Stomach (tissue), 9 donors: Measurements from ENCODE around the gene FKBP10. TPM values are rescaled to one million over a fixed set of nuclear protein-coding genes. Genes with fewer than 3 reads are reported as not detected.

Source experiments
- DNase-seq, 2 donors: peaks; one replicate each; pipeline versions ENCODE4 v3.0.0 to v3.0.0-alpha.2; 2013 to 2019
- H3K27ac ChIP-seq, 5 donors: fragments of 200-600 bp in 4 of 5; sonication (generic) in 4 of 5; one replicate each; pipeline ENCODE4 v1.5.1; 2013 to 2019; ENCODE audit warnings: mild to moderate bottlenecking in 1 of 5, moderate library complexity in 1 of 5
- H3K27me3 ChIP-seq, 3 donors: fragments of 200-600 bp; sonication (generic); one replicate each; pipeline ENCODE4 v1.5.1; 2017 to 2019; ENCODE audit warnings: mixed run types in 1 of 3
- H3K36me3 ChIP-seq, 4 donors: fragments of 200-600 bp; sonication (generic); 1 replicate in 3 of 4; 2 replicates in 1 of 4; pipeline ENCODE4 v1.5.1; 2016 to 2019
- H3K4me1 ChIP-seq, 4 donors: fragments of 200-600 bp; sonication (generic); one replicate each; pipeline ENCODE4 v1.5.1; 2016 to 2019
- H3K4me3 ChIP-seq, 4 donors: fragments of 200-600 bp; sonication (generic) in 3 of 4; one replicate each; pipeline ENCODE4 v1.5.1; 2016 to 2019; ENCODE audit warnings: mild to moderate bottlenecking in 1 of 4
- H3K9me3 ChIP-seq, 4 donors: fragments of 200-600 bp; sonication (generic); one replicate each; pipeline ENCODE4 v1.5.1; 2016 to 2019
- CTCF ChIP-seq, 7 experiments: fragments of 450-650 bp in 4 of 7; fragments of 200-600 bp in 3 of 7; sonication (generic) in 3 of 7; IDR thresholded peaks; one replicate each; pipeline ENCODE4 v1.5.1; 2016 to 2019; ENCODE audit warnings: antibody characterized with exemption in 7 of 7, control low read depth in 2 of 7, mild to moderate bottlenecking in 1 of 7
- EP300 ChIP-seq: sonication (generic); formaldehyde crosslinking; IDR thresholded peaks from one replicate; pipeline ENCODE4 v1.6.1; 2017; ENCODE audit warnings: antibody characterized with exemption
- POLR2A ChIP-seq, 4 donors: fragments of 450-650 bp; IDR thresholded peaks; one replicate each; pipeline ENCODE4 v1.6.1; 2016; ENCODE audit warnings: antibody characterized with exemption in 4 of 4, control low read depth in 2 of 4, mild to moderate bottlenecking in 1 of 4, moderate library complexity in 1 of 4
- POLR2AphosphoS5 ChIP-seq, 3 donors: sonication (generic); formaldehyde crosslinking; IDR thresholded peaks; one replicate each; pipeline ENCODE4 v1.6.1; 2016; ENCODE audit warnings: antibody characterized with exemption in 3 of 3
- WGBS, 5 donors: extraction: QIAGEN DNeasy Blood & Tissue Kit in 3 of 5; methylation state at CpG; one replicate each; pipeline versions ENCODE4 v1.1.5 to v1.1.7; 2013 to 2018; 5-methylcytosine and 5-hydroxymethylcytosine counted together
- intact Hi-C: fragments of 100-400 bp; cut with DNase I; formaldehyde crosslinking; loops from one replicate; pipeline ENCODE4 v1.15.1; 2023; ENCODE audit warnings: low total_unique reads
- polyA plus RNA-seq, 3 donors: library from polyadenylated mRNA; stranded (reverse); fragments of 200-250 nt; gene quantifications; one replicate each; pipeline ENCODE4 v1.2.3, GENCODE V29; 2013
- total RNA-seq, 5 donors: library from RNA; depleted of rRNA; stranded (reverse); fragments of >200 nt; gene quantifications; one replicate each; pipeline versions ENCODE4 v1.1.0 to v1.2.3, GENCODE V29; 2014 to 2016
- donor health status: healthy with polysubstance abuse.
- donor health status: Bipolar disorder and iron deficiency.
- donor health status: healthy.

The FKBP10 gene
- total and polyA plus RNA-seq, 8 donors: 4.6 to 45.3 (median 14.9) TPM

GRCh38 chr17:41769985-41770384 is 42.8 kb upstream of the FKBP10 start:
- DNase-seq: no peak
- Histone ChIP-seq H3K4me1 (peaks cover 34 to 39% (median 36%) of the 10 kb centered on the region in 4 donors), H3K9me3 (no peaks in the 10 kb centered on the region), H3K36me3 (peaks cover 54 to 70% (median 68%) of the 10 kb centered on the region in 4 donors), H3K27me3 (no peaks in the 10 kb centered on the region), H3K27ac (no peak overlapping the region), H3K4me3 (no peak overlapping the region)
- no peak for TF ChIP-seq POLR2AphosphoS5 (IDR thresholded peaks at IDR 0.05)
- TF ChIP-seq CTCF (IDR thresholded peaks at IDR 0.05): no peak
- no peak for TF ChIP-seq POLR2A (IDR thresholded peaks at IDR 0.05)
- no peak for TF ChIP-seq EP300
- intact Hi-C loops: no loop called here
- 69 to 78% (median 74%) methylated on average over 3 of the region's 3 CpGs for WGBS, 5 donors

GRCh38 chr17:41771389-41772206 is 41.2 kb upstream of the FKBP10 start:
- Histone ChIP-seq H3K4me3 (peak overlapping the region in 1 of 4 donors; percentile 21), H3K27ac (peak overlapping the region; percentile 74 to 94 (median 86)), H3K4me1 (peaks cover 50 to 55% (median 52%) of the 10 kb centered on the region in 4 donors), H3K36me3 (peaks cover 45 to 62% (median 55%) of the 10 kb centered on the region in 4 donors), H3K9me3 (no peaks in the 10 kb centered on the region), H3K27me3 (no peaks in the 10 kb centered on the region)
- no peak for DNase-seq
- intact Hi-C loops: no loop called here
- TF ChIP-seq POLR2A (IDR thresholded peaks at IDR 0.05) (no peak), EP300 (no peak), POLR2AphosphoS5 (IDR thresholded peaks at IDR 0.05) (no peak), CTCF (IDR thresholded peaks at IDR 0.05) (no peak)
- 67 to 87% (median 73%) methylated on average over 12 to 17 of the region's 17 CpGs for WGBS, 5 donors

- peaks cover 45 to 56% (median 49%) of the 10 kb centered on the region in 4 donors for H3K36me3 ChIP-seq
- H3K4me1 ChIP-seq: peaks cover 56 to 61% (median 58%) of the 10 kb centered on the region in 4 donors
Observed at GRCh38 chr17:41772218-41772585, 40.6 kb upstream of the FKBP10 start.

GRCh38 chr17:41772586-41773189 is 40.1 kb upstream of the FKBP10 start:
- peak in 1 of 2 donors; percentile 54 for DNase-seq
- 43 to 64% (median 50%) methylated on average over 8 to 19 of the region's 19 CpGs for WGBS, 5 donors
- intact Hi-C loops: no loop called here
- Histone ChIP-seq H3K4me3 (peak overlapping the region in 1 of 4 donors; percentile 14), H3K27ac (peak overlapping the region; percentile 74 to 94 (median 86)), H3K27me3 (no peaks in the 10 kb centered on the region), H3K4me1 (peaks cover 59 to 66% (median 63%) of the 10 kb centered on the region in 4 donors), H3K9me3 (no peaks in the 10 kb centered on the region), H3K36me3 (peaks cover 40 to 51% (median 45%) of the 10 kb centered on the region in 4 donors)
- TF ChIP-seq POLR2A (IDR thresholded peaks at IDR 0.05) (no peak), CTCF (IDR thresholded peaks at IDR 0.05) (no peak), POLR2AphosphoS5 (IDR thresholded peaks at IDR 0.05) (no peak), EP300 (no peak)

More at GRCh38 chr17:41772218-41772585, 40.6 kb upstream of the FKBP10 start:
- peak; percentile 90 to 94 for DNase-seq
- intact Hi-C loops: no loop called here
- TF ChIP-seq POLR2AphosphoS5 (IDR thresholded peaks at IDR 0.05): peak in 1 of 3 donors; percentile 37
- no peak for TF ChIP-seq EP300
- no peaks in the 10 kb centered on the region for H3K9me3 ChIP-seq
- H3K27me3 ChIP-seq: no peaks in the 10 kb centered on the region
- WGBS, 5 donors: 32 to 71% (median 55%) methylated on average over 1 to 4 of the region's 4 CpGs
- H3K27ac ChIP-seq: peak overlapping the region; percentile 74 to 94 (median 86)
- H3K4me3 ChIP-seq: peak overlapping the region in 1 of 4 donors; percentile 21
